HG02938 (cell line): ENCODE results near the gene PSMB10.
A peak's percentile ranks its signal among the peaks of the same experiment; 100 is the strongest.

ENCODE experiments used
- ATAC-seq: cut with Tn5 transposase; IDR thresholded peaks from one replicate; pipeline ENCODE4 v1.9.1; 2021; ENCODE audit warnings: mild to moderate bottlenecking, moderate library complexity; ENCODE audit not compliant: unreplicated experiment

The PSMB10 gene

GRCh38 chr16:67897231-67897630 lies 39.4 kb downstream of the PSMB10 start:
- no peak for ATAC-seq

- no peak for ATAC-seq
Observed at GRCh38 chr16:67893743-67894399, 42.8 kb downstream of the PSMB10 start.

- peak; percentile 82 for ATAC-seq
Observed at GRCh38 chr16:67892899-67893742, 43.5 kb downstream of the PSMB10 start, which contains the start of gene PSKH1. Gene PSKH1, plus strand, starts transcription at chr16:67893254. Its CDS starts 15,496 bp downstream, at chr16:67908750.

- ATAC-seq = no peak
Observed at GRCh38 chr16:67892375-67892774, 44.3 kb downstream of the PSMB10 start.

- no peak for ATAC-seq
Observed at GRCh38 chr16:67888331-67888730, 48.3 kb downstream of the PSMB10 start.

- ATAC-seq = no peak
Observed at GRCh38 chr16:67886387-67886786, 50.3 kb downstream of the PSMB10 start.

- no peak for ATAC-seq
Observed at GRCh38 chr16:67885976-67886375, 50.7 kb downstream of the PSMB10 start.

GRCh38 chr16:67885545-67885944 lies 51.1 kb downstream of the PSMB10 start:
- ATAC-seq = no peak

GRCh38 chr16:67884684-67885083 lies 52.0 kb downstream of the PSMB10 start, which contains the start of gene NRN1L:
Gene NRN1L, plus strand, starts transcription at chr16:67884885. Its CDS starts 19 bp downstream, at chr16:67884904.
- no peak for ATAC-seq
